K562 (cell line): ENCODE measurements around the gene MCU. TPM values are rescaled to one million over a fixed set of nuclear protein-coding genes. Genes with fewer than 3 reads are reported as not detected.
A peak's percentile ranks its signal among the peaks of the same experiment; 100 is the strongest.

Experiments used
- ATAC-seq: fragments of 200-7000 bp; cut with Tn5 transposase; 3 replicates; pipeline ENCODE4 v1.9.1; 2020; ENCODE audit warnings: moderate library complexity
- BruUV-seq: library from RNA; stranded (reverse); fragments of 400-500 nt; replicated peaks from 2 replicates; lab custom pipeline; 2021; lab: Mats Ljungman, UMichigan
- CTCF ChIA-PET: fragments of 300-600 bp; formaldehyde crosslinking; extraction: SDS; loops from one replicate; lab custom pipeline; 2021; ENCODE audit warnings: low intra/inter-chr PET ratio; lab: Yijun Ruan, JAX
- POLR2A ChIA-PET: fragments of 300-600, 350-650 bp; sonication (Branson Sonifier 250); formaldehyde crosslinking; extraction: SDS; loops from one replicate; lab custom pipeline; 2021; ENCODE audit warnings: antibody characterized with exemption, inconsistent platforms; lab: Yijun Ruan, JAX
- DNase-seq, 4 experiments: peaks; one replicate each; pipeline versions ENCODE4 v3.0.0 to v3.0.0-alpha.2; 2011 to 2018; ENCODE audit warnings: low spot score in 3 of 4, mixed read lengths in 3 of 4; ENCODE audit errors: extremely low read depth in 1 of 4
- FAIRE-seq: peaks from 2 replicates; lab custom pipeline; 2011; peaks lifted over from hg19 to GRCh38; lab: Jason Lieb, UNC
- H2AFZ ChIP-seq: 2 replicates; pipeline ENCODE4 v1.6.0; 2011; ENCODE audit warnings: low read depth, low read length, control low read depth, inconsistent platforms
- H3K27ac ChIP-seq: fragments of 200-600 bp; 3 replicates; pipeline ENCODE4 v1.8.0; 2011; ENCODE audit warnings: low read depth, mild to moderate bottlenecking, control low read depth, inconsistent platforms, low read length, moderate library complexity, mixed read lengths; ENCODE audit errors: extremely low read depth
- H3K27me3 ChIP-seq, 2 experiments: fragments of 300-600 bp in 1 of 2; 2 replicates in 1 of 2; 3 replicates in 1 of 2; pipeline versions ENCODE4 v1.6.0 to v1.8.0; 2011; ENCODE audit warnings: inconsistent platforms in 2 of 2, low read length in 2 of 2, mild to moderate bottlenecking in 1 of 2, mixed read lengths in 1 of 2, moderate library complexity in 1 of 2; ENCODE audit not compliant: control insufficient read depth in 2 of 2, insufficient read depth in 2 of 2
- H3K36me3 ChIP-seq: fragments of 300-600 bp; 3 replicates; pipeline ENCODE4 v1.8.0; 2011; ENCODE audit warnings: mild to moderate bottlenecking, low read length, inconsistent platforms; ENCODE audit not compliant: control insufficient read depth, insufficient read depth
- H3K4me1 ChIP-seq, 2 experiments: fragments of 200-600 bp in 1 of 2; replicated peaks in 1 of 2; 2 replicates in 1 of 2; 3 replicates in 1 of 2; pipeline versions ENCODE4 v1.5.1 to v1.8.0; 2011; ENCODE audit warnings: inconsistent platforms in 2 of 2, low read length in 2 of 2, mild to moderate bottlenecking in 1 of 2, mixed read lengths in 1 of 2, moderate library complexity in 1 of 2; ENCODE audit not compliant: control insufficient read depth in 2 of 2, insufficient read depth in 2 of 2
- H3K4me2 ChIP-seq: 2 replicates; pipeline ENCODE4 v1.6.1; 2011; ENCODE audit warnings: low read length, control low read depth, inconsistent platforms, mixed read lengths; ENCODE audit not compliant: insufficient read depth
- H3K4me3 ChIP-seq: fragments of 200-600 bp; sonication (generic), shearing (Covaris generic); 2 replicates; pipeline ENCODE4 v1.5.1; 2016; ENCODE audit warnings: control low read depth, inconsistent platforms
- H3K79me2 ChIP-seq: fragments of 200-600 bp; 3 replicates; pipeline ENCODE4 v1.8.0; 2011; ENCODE audit warnings: low read length, inconsistent platforms; ENCODE audit not compliant: control insufficient read depth, insufficient read depth
- H3K9ac ChIP-seq, 2 experiments: 2 replicates each; pipeline versions ENCODE4 v1.6.0 to v1.6.1; 2011; ENCODE audit warnings: low read depth in 2 of 2, low read length in 2 of 2, control low read depth in 1 of 2, inconsistent platforms in 1 of 2, mild to moderate bottlenecking in 1 of 2, mixed read lengths in 1 of 2; ENCODE audit not compliant: insufficient read depth in 1 of 2
- H3K9me1 ChIP-seq: one replicate; pipeline ENCODE4 v1.6.0; 2011; ENCODE audit warnings: inconsistent platforms, mild to moderate bottlenecking, low read length, moderate library complexity; ENCODE audit not compliant: control insufficient read depth, insufficient read depth
- H3K9me3 ChIP-seq: replicated peaks from 2 replicates; pipeline ENCODE4 v1.5.1; 2011; ENCODE audit warnings: low read depth, low read length, inconsistent platforms; ENCODE audit not compliant: control insufficient read depth, insufficient read depth
- H4K20me1 ChIP-seq: replicated peaks from 2 replicates; pipeline ENCODE4 v1.6.1; 2011; ENCODE audit warnings: low read length, inconsistent platforms, mixed read lengths; ENCODE audit not compliant: control insufficient read depth, insufficient read depth
- ATF1 ChIP-seq, 2 experiments: fragments of 450-650 bp in 1 of 2; IDR thresholded peaks; 2 replicates each; pipeline ENCODE4 v1.6.1; 2016; ENCODE audit warnings: missing compliant biosample characterization in 1 of 2, missing genetic modification characterization in 1 of 2
- CAMTA2 ChIP-seq: fragments of 250-450 bp; sonication (Bioruptor Pico); conservative IDR thresholded peaks from 2 replicates; pipeline ENCODE4 v1.5.1; 2022
- CBX2 ChIP-seq: fragments of 200-600 bp; sonication (generic); IDR thresholded peaks from one replicate; pipeline ENCODE4 v1.6.1; 2012; ENCODE audit warnings: mild to moderate bottlenecking, low read length, inconsistent platforms; ENCODE audit not compliant: insufficient read depth, poor library complexity, severe bottlenecking
- DEAF1 ChIP-seq: fragments of 450-650 bp; formaldehyde crosslinking; IDR thresholded peaks from 2 replicates; pipeline ENCODE4 v1.4.0; 2020; ENCODE audit warnings: mild to moderate bottlenecking, moderate library complexity
- ESRRA ChIP-seq: fragments of 450-650 bp; IDR thresholded peaks from 2 replicates; pipeline ENCODE4 v1.6.1; 2014; ENCODE audit warnings: low read depth, mild to moderate bottlenecking, moderate library complexity, borderline replicate concordance
- KAT8 ChIP-seq: fragments of 450-650 bp; IDR thresholded peaks from 2 replicates; pipeline ENCODE4 v1.6.1; 2016; ENCODE audit warnings: low read depth, mild to moderate bottlenecking
- KDM2B ChIP-seq: fragments of 250-450 bp; sonication (Bioruptor Pico); IDR thresholded peaks from 2 replicates; pipeline ENCODE4 v1.8.0; 2021; ENCODE audit warnings: mild to moderate bottlenecking, moderate library complexity
- PHF21A ChIP-seq: fragments of 450-650 bp; IDR thresholded peaks from 2 replicates; pipeline ENCODE4 v1.6.1; 2017; ENCODE audit warnings: low read depth, borderline replicate concordance
- PURB ChIP-seq: sonication (generic); formaldehyde crosslinking; IDR thresholded peaks from 2 replicates; pipeline ENCODE4 v1.9.0; 2021; ENCODE audit warnings: low read depth, mild to moderate bottlenecking, missing genetic modification reagents
- RBBP5 ChIP-seq: fragments of 200-600 bp; sonication (generic); IDR thresholded peaks from 2 replicates; pipeline ENCODE4 v1.6.1; 2012; ENCODE audit warnings: borderline replicate concordance, mild to moderate bottlenecking, low read length, control low read depth, inconsistent platforms; ENCODE audit not compliant: insufficient read depth, poor library complexity, severe bottlenecking
- SIX5 ChIP-seq, 2 experiments: IDR thresholded peaks; 2 replicates each; pipeline ENCODE4 v1.6.1; 2011; ENCODE audit warnings: low read length in 2 of 2, borderline replicate concordance in 1 of 2, low read depth in 1 of 2, mild to moderate bottlenecking in 1 of 2, moderate library complexity in 1 of 2; ENCODE audit not compliant: insufficient read depth in 1 of 2
- SPI1 ChIP-seq: IDR thresholded peaks from 2 replicates; pipeline ENCODE4 v1.6.1; 2011; ENCODE audit warnings: low read depth, low read length, control low read depth, borderline replicate concordance
- SRSF3 ChIP-seq: fragments of 200-400 bp; formaldehyde crosslinking; IDR thresholded peaks from 2 replicates; pipeline ENCODE4 v1.6.1; 2016; ENCODE audit warnings: mild to moderate bottlenecking, low read length, moderate library complexity; ENCODE audit not compliant: insufficient read depth
- TCF7 ChIP-seq: sonication (generic); IDR thresholded peaks from 2 replicates; pipeline ENCODE4 v1.6.1; 2016; ENCODE audit warnings: antibody characterized with exemption, borderline replicate concordance
- ZFX ChIP-seq: sonication (generic); formaldehyde crosslinking; IDR thresholded peaks from 2 replicates; pipeline ENCODE4 v1.8.0; 2022; ENCODE audit warnings: mild to moderate bottlenecking, missing genetic modification reagents, moderate library complexity
- ZNF12 ChIP-seq: sonication (generic); formaldehyde crosslinking; IDR thresholded peaks from 2 replicates; pipeline ENCODE4 v1.4.0; 2020; ENCODE audit warnings: mild to moderate bottlenecking, missing genetic modification reagents
- ZNF639 ChIP-seq, 2 experiments: fragments of 200-800 bp in 1 of 2; sonication (Bioruptor generic) in 1 of 2; sonication (generic) in 1 of 2; formaldehyde crosslinking in 1 of 2; IDR thresholded peaks in 1 of 2; conservative IDR thresholded peaks in 1 of 2; 2 replicates each; pipeline versions ENCODE4 v1.5.0 to v1.6.1; 2016 to 2020; ENCODE audit warnings: missing compliant biosample characterization in 1 of 2, missing genetic modification characterization in 1 of 2, missing genetic modification reagents in 1 of 2
- WGBS: fragments of 100-300 bp; shearing (Covaris generic); methylation state at CpG from one replicate; pipeline ENCODE4 v1.1.6; 2016; ENCODE audit warnings: low coverage, mixed read lengths; ENCODE audit not compliant: insufficient coverage; ENCODE audit errors: missing lambda C conversion rate; 5-methylcytosine and 5-hydroxymethylcytosine counted together
- in situ Hi-C: fragments of 300-500 bp; cut with MboI; formaldehyde crosslinking; loops from 4 replicates; pipeline ENCODE4 v1.15.0; 2018; ENCODE audit warnings: inconsistent platforms, mixed read lengths
- intact Hi-C: fragments of 100-400 bp; cut with micrococcal nuclease; formaldehyde crosslinking; loops from 2 replicates; pipeline ENCODE4 v1.14.2; 2022
- polyA plus RNA-seq, 8 experiments: library from polyadenylated mRNA; depleted of rRNA in 4 of 8; stranded (reverse) in 5 of 8; unstranded in 3 of 8; fragments of >200 nt; fragmentation: Nextera tagmentation in 2 of 8; fragmentation: Illumina TruSeq in 1 of 8; extraction: Ambion mirVana in 2 of 8; extraction: Trizol in 1 of 8; gene quantifications; 2 replicates each; pipeline versions ENCODE4 v1.2.1 to v1.2.3, GENCODE V29; 2011 to 2014; ENCODE audit warnings: inconsistent platforms in 1 of 8, missing spikeins in 1 of 8
- total RNA-seq, 7 experiments: library from RNA; depleted of rRNA in 6 of 7; stranded (reverse); fragments of >200 nt in 6 of 7; fragmentation: Illumina TruSeq in 2 of 7; extraction: Trizol in 2 of 7; gene quantifications; 2 replicates each; pipeline versions ENCODE4 v1.2.1 to v1.2.3, GENCODE V29; 2011 to 2021; ENCODE audit warnings: low replicate concordance in 1 of 7

The MCU gene
- total and polyA plus RNA-seq, 9 of the 15 experiments (the other 6 are each of a cell fraction or from before 2014, with no cell fraction given), result 8.2 to 88.8 (median 21.3) TPM

GRCh38 chr10:72930276-72930675 is 238.3 kb downstream of the MCU start (continued):
- no peak for TF ChIP-seq ZNF639 (CRISPR knock-in tag; conservative IDR thresholded peaks at IDR 0.05 in 1 of 2, IDR thresholded peaks at IDR 0.05 in 1 of 2)
- no peak for TF ChIP-seq SIX5 (IDR thresholded peaks at IDR 0.05; ENCODE audit: borderline replicate concordance in 1 of 2, insufficient read depth in 1 of 2, low read depth in 1 of 2, low read length in 2 of 2)
- no peak for TF ChIP-seq ESRRA
- no peak for TF ChIP-seq CBX2
- no peak for TF ChIP-seq SRSF3

- in situ Hi-C loops, result no loop called here
- no peak for TF ChIP-seq KAT8
- no peak for TF ChIP-seq PURB
- no peak for TF ChIP-seq SPI1
- TF ChIP-seq ZNF12 (CRISPR knock-in tag), result no peak
- no peak for TF ChIP-seq ATF1 (CRISPR knock-in tag; IDR thresholded peaks at IDR 0.05)
- no peak for TF ChIP-seq ATF1 (tag; IDR thresholded peaks at IDR 0.05)
- TF ChIP-seq CAMTA2, result no peak
- no peak for TF ChIP-seq ZFX (CRISPR knock-in tag)
- TF ChIP-seq PHF21A, result no peak
- TF ChIP-seq KDM2B (CRISPR knock-in tag), result no peak
- TF ChIP-seq RBBP5, result no peak
- TF ChIP-seq DEAF1 (CRISPR knock-in tag), result no peak
- TF ChIP-seq TCF7, result no peak
These were observed 240.5 kb downstream of the MCU start for GRCh38 chr10:72932259-72933015.

More at GRCh38 chr10:72932259-72933015, 240.5 kb downstream of the MCU start:
- no peaks in the 10 kb centered on the region for H3K9me1 ChIP-seq
- peak overlapping the region; percentile 50 for H2AFZ ChIP-seq
- H3K4me2 ChIP-seq, result no peak overlapping the region
- ChIA-PET CTCF (no interaction called here), POLR2A (interaction anchor here (2.3 kb wide), 1 partner anchor 8 kb away, joined by 12 read pairs; no protein-coding TSS in a partner anchor)
- peaks cover 4 to 7% of the 10 kb centered on the region in 2 experiments; a peak in 3 of 5 replicates for H3K4me1 ChIP-seq
- DNase-seq (no peak), FAIRE-seq (no peak), ATAC-seq (peak; percentile 31; the same call in 2 of the 3 replicates)
- intact Hi-C loops, result no loop called here
- H3K27me3 ChIP-seq, result peaks cover 0 to 5% of the 10 kb centered on the region in 2 experiments; a peak in 2 of 5 replicates
- no peaks in the 10 kb centered on the region for H3K36me3 ChIP-seq
- no peaks in the 10 kb centered on the region for H3K79me2 ChIP-seq
- no peaks in the 10 kb centered on the region for H3K9me3 ChIP-seq
- H3K4me3 ChIP-seq, result no peak overlapping the region
- BruUV-seq, result no TSS peak
- H4K20me1 ChIP-seq, result no peaks in the 10 kb centered on the region
- no peak overlapping the region for H3K27ac ChIP-seq
- peak overlapping the region in 1 of 2 experiments; percentile 73; a peak in 1 of 4 replicates for H3K9ac ChIP-seq
- WGBS, result 49% methylated on average over 20 of the region's 20 CpGs
